ENCODE results near the gene KLHDC7A.

KLHDC7A gene

DNA sequence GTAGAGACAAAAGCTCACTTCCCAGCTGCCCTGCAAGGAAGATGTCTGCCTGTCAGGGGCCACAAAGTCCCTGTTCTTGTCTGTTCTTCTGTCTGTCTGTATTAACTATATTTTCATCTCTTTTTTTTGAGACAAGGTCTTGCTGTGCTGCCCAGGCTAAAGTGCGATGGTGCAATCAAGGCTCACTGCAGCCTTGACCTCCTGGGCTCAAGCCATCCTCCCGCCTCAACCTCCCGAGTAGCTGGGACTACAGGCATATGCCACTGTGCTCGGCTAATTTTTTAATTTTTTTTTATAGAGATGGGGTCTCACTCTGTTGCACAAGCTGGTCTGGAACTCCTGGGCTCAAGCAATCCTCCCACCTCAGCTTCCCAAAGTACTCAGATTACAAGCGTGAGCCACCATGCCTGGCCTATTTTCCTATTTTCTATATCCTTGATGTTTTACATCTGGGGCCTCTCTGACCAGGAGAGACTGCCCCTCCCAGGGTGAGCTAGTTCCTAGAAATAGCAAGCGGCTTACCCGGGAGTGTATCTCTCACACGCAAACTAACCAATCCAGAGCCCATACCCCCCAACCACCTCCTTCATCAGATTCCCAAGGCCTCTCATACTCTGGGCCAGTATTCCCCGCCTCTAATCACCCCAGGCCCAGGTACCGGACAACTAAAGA lies 5.4 kb upstream of the KLHDC7A start:
- Mint-ChIP-seq H3K27me3 (ENCODE audit: low read depth, poor library complexity) (peaks cover 15% of the 10 kb centered on the region), H3K4me1 (peaks cover 46% of the 10 kb centered on the region), H3K36me3 (ENCODE audit: low read depth) (no peaks in the 10 kb centered on the region), H3K9me3 (no peaks in the 10 kb centered on the region), H3K27ac (peak overlapping the region; percentile 91), H3K4me3 (peak overlapping the region; percentile 0)
- no peak for DNase-seq
- TF ChIP-seq, protein P1, sequence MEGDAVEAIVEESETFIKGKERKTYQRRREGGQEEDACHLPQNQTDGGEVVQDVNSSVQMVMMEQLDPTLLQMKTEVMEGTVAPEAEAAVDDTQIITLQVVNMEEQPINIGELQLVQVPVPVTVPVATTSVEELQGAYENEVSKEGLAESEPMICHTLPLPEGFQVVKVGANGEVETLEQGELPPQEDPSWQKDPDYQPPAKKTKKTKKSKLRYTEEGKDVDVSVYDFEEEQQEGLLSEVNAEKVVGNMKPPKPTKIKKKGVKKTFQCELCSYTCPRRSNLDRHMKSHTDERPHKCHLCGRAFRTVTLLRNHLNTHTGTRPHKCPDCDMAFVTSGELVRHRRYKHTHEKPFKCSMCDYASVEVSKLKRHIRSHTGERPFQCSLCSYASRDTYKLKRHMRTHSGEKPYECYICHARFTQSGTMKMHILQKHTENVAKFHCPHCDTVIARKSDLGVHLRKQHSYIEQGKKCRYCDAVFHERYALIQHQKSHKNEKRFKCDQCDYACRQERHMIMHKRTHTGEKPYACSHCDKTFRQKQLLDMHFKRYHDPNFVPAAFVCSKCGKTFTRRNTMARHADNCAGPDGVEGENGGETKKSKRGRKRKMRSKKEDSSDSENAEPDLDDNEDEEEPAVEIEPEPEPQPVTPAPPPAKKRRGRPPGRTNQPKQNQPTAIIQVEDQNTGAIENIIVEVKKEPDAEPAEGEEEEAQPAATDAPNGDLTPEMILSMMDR (IDR thresholded peaks at IDR 0.05), result no peak

- Mint-ChIP-seq H3K4me1 (peaks cover 53% of the 10 kb centered on the region), H3K27me3 (ENCODE audit: low read depth, poor library complexity) (peaks cover 18% of the 10 kb centered on the region), H3K27ac (no peak overlapping the region), H3K9me3 (no peaks in the 10 kb centered on the region), H3K36me3 (ENCODE audit: low read depth) (no peaks in the 10 kb centered on the region), H3K4me3 (no peak overlapping the region)
- TF ChIP-seq, protein P1 (IDR thresholded peaks at IDR 0.05), result no peak
- no peak for DNase-seq
These were observed 1.3 kb upstream of the KLHDC7A start for GRCh38 chr1:18479454-18479853.

- TF ChIP-seq, protein P1 (IDR thresholded peaks at IDR 0.05), result no peak
- DNase-seq, result peak; percentile 51
- H3K9me3 Mint-ChIP-seq, result no peaks in the 10 kb centered on the region
- H3K27ac Mint-ChIP-seq, result peak overlapping the region; percentile 61
- H3K4me3 Mint-ChIP-seq, result no peak overlapping the region
- H3K4me1 Mint-ChIP-seq, result peaks cover 41% of the 10 kb centered on the region
- no peaks in the 10 kb centered on the region for H3K36me3 Mint-ChIP-seq (ENCODE audit: low read depth)
- H3K27me3 Mint-ChIP-seq (ENCODE audit: low read depth, poor library complexity), result peaks cover 20% of the 10 kb centered on the region
These were observed 625 bp downstream of the KLHDC7A start for GRCh38 chr1:18481190-18481920.

- H3K4me3 Mint-ChIP-seq, result no peak overlapping the region
- DNase-seq, result no peak
- no peak overlapping the region for H3K27ac Mint-ChIP-seq
- H3K27me3 Mint-ChIP-seq (ENCODE audit: low read depth, poor library complexity), result peaks cover 20% of the 10 kb centered on the region
- no peaks in the 10 kb centered on the region for H3K36me3 Mint-ChIP-seq (ENCODE audit: low read depth)
- H3K4me1 Mint-ChIP-seq, result peaks cover 43% of the 10 kb centered on the region
- no peaks in the 10 kb centered on the region for H3K9me3 Mint-ChIP-seq
- TF ChIP-seq, protein P1 (IDR thresholded peaks at IDR 0.05), result no peak
These were observed 1.4 kb downstream of the KLHDC7A start for GRCh38 chr1:18481921-18482701.

DNA sequence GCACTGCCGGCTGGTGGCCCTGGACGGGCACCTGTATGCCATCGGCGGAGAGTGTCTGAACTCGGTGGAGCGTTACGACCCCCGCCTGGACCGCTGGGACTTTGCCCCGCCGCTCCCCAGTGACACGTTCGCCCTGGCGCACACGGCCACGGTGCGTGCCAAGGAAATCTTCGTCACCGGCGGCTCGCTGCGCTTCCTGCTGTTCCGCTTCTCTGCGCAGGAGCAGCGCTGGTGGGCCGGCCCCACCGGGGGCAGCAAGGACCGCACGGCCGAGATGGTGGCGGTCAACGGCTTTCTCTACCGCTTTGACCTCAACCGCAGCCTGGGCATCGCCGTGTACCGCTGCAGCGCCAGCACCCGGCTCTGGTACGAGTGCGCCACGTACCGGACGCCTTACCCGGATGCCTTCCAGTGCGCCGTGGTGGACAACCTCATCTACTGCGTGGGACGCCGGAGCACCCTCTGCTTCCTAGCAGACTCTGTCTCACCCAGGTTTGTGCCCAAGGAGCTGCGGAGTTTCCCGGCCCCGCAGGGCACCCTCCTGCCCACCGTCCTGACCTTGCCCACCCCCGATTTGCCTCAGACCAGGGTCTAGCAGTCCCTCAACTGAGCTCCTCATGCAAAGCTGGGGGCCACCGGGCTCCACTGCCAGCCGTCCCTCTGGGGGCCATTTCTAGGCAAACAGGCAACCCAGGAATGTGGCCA lies 2.1 kb downstream of the KLHDC7A start:
- no peaks in the 10 kb centered on the region for H3K36me3 Mint-ChIP-seq (ENCODE audit: low read depth)
- peaks cover 49% of the 10 kb centered on the region for H3K4me1 Mint-ChIP-seq
- H3K27ac Mint-ChIP-seq, result no peak overlapping the region
- DNase-seq, result no peak
- TF ChIP-seq, protein P1 (IDR thresholded peaks at IDR 0.05), result no peak
- H3K27me3 Mint-ChIP-seq (ENCODE audit: low read depth, poor library complexity), result peaks cover 20% of the 10 kb centered on the region
- H3K4me3 Mint-ChIP-seq, result no peak overlapping the region
- H3K9me3 Mint-ChIP-seq, result no peaks in the 10 kb centered on the region

Data from nephron progenitor cell (in vitro differentiated cells).